H9 (cell line): Measurements from ENCODE around the gene GGTLC2. TPM values are rescaled to one million over a fixed set of nuclear protein-coding genes. Genes with fewer than 3 reads are reported as not detected.

Experiments
- DNase-seq: peaks from one replicate; pipeline ENCODE4 v3.0.0-alpha.2; 2017
- H2AFZ ChIP-seq: one replicate; pipeline ENCODE4 v1.6.1; 2013; ENCODE audit warnings: mild to moderate bottlenecking, low read length, control low read depth, moderate library complexity
- H2AK5ac ChIP-seq: 2 replicates; pipeline ENCODE4 v1.6.1; 2013; ENCODE audit warnings: low read length, control low read depth, mixed read lengths; ENCODE audit not compliant: insufficient read length
- H2BK120ac ChIP-seq: one replicate; pipeline ENCODE4 v1.6.1; 2013; ENCODE audit warnings: low read depth, mild to moderate bottlenecking, low read length, control low read depth, inconsistent platforms; ENCODE audit not compliant: poor library complexity, severe bottlenecking
- H2BK12ac ChIP-seq: 2 replicates; pipeline ENCODE4 v1.6.1; 2013; ENCODE audit warnings: low read length, control low read depth, mixed read lengths, low read depth; ENCODE audit not compliant: insufficient read length
- H2BK15ac ChIP-seq: 2 replicates; pipeline ENCODE4 v1.6.1; 2013; ENCODE audit warnings: low read depth, low read length, control low read depth
- H2BK20ac ChIP-seq: one replicate; pipeline ENCODE4 v1.6.1; 2013; ENCODE audit warnings: low read depth, mild to moderate bottlenecking, low read length, control low read depth, inconsistent platforms; ENCODE audit not compliant: poor library complexity, severe bottlenecking
- H2BK5ac ChIP-seq: 2 replicates; pipeline ENCODE4 v1.6.1; 2013; ENCODE audit warnings: low read length, control low read depth, mixed read lengths; ENCODE audit not compliant: insufficient read length
- H3K14ac ChIP-seq: 2 replicates; pipeline ENCODE4 v1.6.1; 2013; ENCODE audit warnings: low read length, control low read depth; ENCODE audit not compliant: insufficient read depth
- H3K18ac ChIP-seq: 2 replicates; pipeline ENCODE4 v1.6.1; 2013; ENCODE audit warnings: low read depth, mild to moderate bottlenecking, mixed read lengths, low read length, control low read depth; ENCODE audit not compliant: insufficient read length
- H3K23ac ChIP-seq: 2 replicates; pipeline ENCODE4 v1.6.1; 2013; ENCODE audit warnings: low read length, control low read depth, mixed read lengths, low read depth; ENCODE audit not compliant: insufficient read length
- H3K23me2 ChIP-seq: 2 replicates; pipeline ENCODE4 v1.6.1; 2013; ENCODE audit warnings: low read depth, mild to moderate bottlenecking, mixed read lengths, low read length, control low read depth; ENCODE audit not compliant: insufficient read length, poor library complexity, severe bottlenecking
- H3K27ac ChIP-seq: 2 replicates; pipeline ENCODE4 v1.5.1; 2013; ENCODE audit warnings: low read length, control low read depth, mixed read lengths, low read depth; ENCODE audit not compliant: insufficient read length
- H3K27me3 ChIP-seq: 2 replicates; pipeline ENCODE4 v1.6.1; 2013; ENCODE audit warnings: low read length, control low read depth, inconsistent platforms; ENCODE audit not compliant: insufficient read depth
- H3K4ac ChIP-seq: 2 replicates; pipeline ENCODE4 v1.6.1; 2013; ENCODE audit warnings: low read depth, mild to moderate bottlenecking, control low read depth, inconsistent platforms, low read length, moderate library complexity
- H3K4me1 ChIP-seq: 2 replicates; pipeline ENCODE4 v1.6.1; 2013; ENCODE audit warnings: low read length, control low read depth, inconsistent platforms; ENCODE audit not compliant: insufficient read depth
- H3K4me2 ChIP-seq: 2 replicates; pipeline ENCODE4 v1.6.1; 2013; ENCODE audit warnings: low read length, control low read depth, mixed read lengths; ENCODE audit not compliant: insufficient read length, insufficient read depth
- H3K56ac ChIP-seq: 2 replicates; pipeline ENCODE4 v1.6.1; 2013; ENCODE audit warnings: low read depth, mild to moderate bottlenecking, mixed read lengths, low read length, control low read depth; ENCODE audit not compliant: insufficient read length
- H3K79me1 ChIP-seq: 2 replicates; pipeline ENCODE4 v1.6.1; 2013; ENCODE audit warnings: low read depth, mild to moderate bottlenecking, moderate library complexity, low read length, control low read depth, inconsistent platforms; ENCODE audit not compliant: insufficient read depth, poor library complexity, severe bottlenecking
- H3K79me2 ChIP-seq: 2 replicates; pipeline ENCODE4 v1.6.1; 2013; ENCODE audit warnings: low read length, control low read depth, inconsistent platforms; ENCODE audit not compliant: insufficient read depth
- H3K9ac ChIP-seq: 2 replicates; pipeline ENCODE4 v1.6.1; 2013; ENCODE audit warnings: low read length, control low read depth, mixed read lengths; ENCODE audit not compliant: insufficient read length; ENCODE audit errors: extremely low read depth
- H3K9me3 ChIP-seq: one replicate; pipeline ENCODE4 v1.6.1; 2013; ENCODE audit warnings: low read depth, low read length, inconsistent platforms; ENCODE audit not compliant: control insufficient read depth
- H3T11ph ChIP-seq: one replicate; pipeline ENCODE4 v1.6.1; 2013; ENCODE audit warnings: mild to moderate bottlenecking, low read length, control low read depth, inconsistent platforms
- H4K20me1 ChIP-seq: one replicate; pipeline ENCODE4 v1.6.1; 2013; ENCODE audit not compliant: control insufficient read depth, insufficient read length, insufficient read depth
- H4K5ac ChIP-seq: 2 replicates; pipeline ENCODE4 v1.6.1; 2013; ENCODE audit warnings: low read depth, mild to moderate bottlenecking, mixed read lengths, low read length, control low read depth; ENCODE audit not compliant: insufficient read length
- H4K8ac ChIP-seq: replicated peaks from 2 replicates; pipeline ENCODE4 v1.6.1; 2013; ENCODE audit warnings: low read length, control low read depth, mixed read lengths, low read depth; ENCODE audit not compliant: insufficient read length
- H4K91ac ChIP-seq: 2 replicates; pipeline ENCODE4 v1.6.1; 2013; ENCODE audit warnings: low read depth, mild to moderate bottlenecking, moderate library complexity, mixed read lengths, low read length, control low read depth; ENCODE audit not compliant: insufficient read length
- H3K27ac Mint-ChIP-seq, 3 experiments: 2 replicates in 2 of 3; 3 replicates in 1 of 3; pipeline ENCODE4 v1.8.0; 2020 to 2021; ENCODE audit warnings: mixed read lengths in 3 of 3, mild to moderate bottlenecking in 1 of 3, moderate library complexity in 1 of 3
- H3K27me3 Mint-ChIP-seq: 2 replicates; pipeline ENCODE4 v1.8.0; 2021; ENCODE audit warnings: low read depth, mild to moderate bottlenecking, moderate library complexity, mixed read lengths
- H3K36me3 Mint-ChIP-seq, 3 experiments: 2 replicates in 2 of 3; 3 replicates in 1 of 3; pipeline ENCODE4 v1.8.0; 2020 to 2021; ENCODE audit warnings: low read depth in 3 of 3, mixed read lengths in 3 of 3; ENCODE audit not compliant: insufficient read depth in 1 of 3
- H3K4me1 Mint-ChIP-seq, 2 experiments: 2 replicates each; pipeline ENCODE4 v1.8.0; 2020; ENCODE audit warnings: mixed read lengths in 2 of 2
- H3K4me3 Mint-ChIP-seq, 2 experiments: 2 replicates in 1 of 2; 3 replicates in 1 of 2; pipeline ENCODE4 v1.8.0; 2020 to 2021; ENCODE audit warnings: mild to moderate bottlenecking in 2 of 2, mixed read lengths in 2 of 2, moderate library complexity in 1 of 2
- H3K9me3 Mint-ChIP-seq, 2 experiments: 2 replicates in 1 of 2; 3 replicates in 1 of 2; pipeline ENCODE4 v1.8.0; 2020; ENCODE audit warnings: mild to moderate bottlenecking in 2 of 2, mixed read lengths in 2 of 2, moderate library complexity in 1 of 2
- WGBS: extraction: QIAGEN DNeasy Blood & Tissue Kit; methylation state at CpG from one replicate; pipeline ENCODE4 v1.1.7; 2013; ENCODE audit warnings: missing lambda C conversion rate, low lambda C conversion rate, mixed read lengths; ENCODE audit not compliant: insufficient read length; ENCODE audit errors: extremely low coverage; 5-methylcytosine and 5-hydroxymethylcytosine counted together
- total RNA-seq: library from RNA; stranded (reverse); gene quantifications from 2 replicates; pipeline ENCODE4 v1.2.1, GENCODE V29; 2021
- TF ChIP-seq, protein P1 (sequence below): fragments of 200-600 bp; sonication (generic); conservative IDR thresholded peaks from 3 replicates; pipeline ENCODE4 v1.8.0; 2021; ENCODE audit warnings: antibody characterized with exemption, mild to moderate bottlenecking

Gene GGTLC2
- total RNA-seq, 1 experiment from 2014 or later = not detected

DNA sequence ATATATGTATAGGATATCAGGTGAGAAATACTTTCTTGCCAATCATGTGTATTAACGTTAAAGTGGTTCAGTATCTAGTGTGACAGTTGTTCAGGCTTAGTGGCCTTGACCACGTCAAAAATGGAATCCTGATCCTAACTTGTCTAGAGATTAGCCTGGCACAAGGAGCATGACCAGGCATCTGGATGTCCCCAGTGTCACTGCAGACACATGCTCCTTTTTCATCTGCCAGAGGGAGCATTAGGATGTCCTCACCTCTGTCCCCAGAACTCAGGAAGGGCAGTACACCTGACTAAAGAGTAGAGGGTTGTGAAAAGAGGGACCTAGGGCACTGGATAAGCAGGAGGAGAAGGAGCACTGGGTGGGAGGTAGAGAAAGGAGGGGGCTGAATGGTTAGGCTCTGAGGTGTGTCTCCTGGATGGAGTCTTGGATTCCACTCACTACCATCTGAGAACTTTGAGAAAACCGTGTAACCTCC is 40.9 kb upstream of the GGTLC2 start:
- no peak overlapping the region for H3K4ac ChIP-seq
- no peaks in the 10 kb centered on the region for H4K20me1 ChIP-seq
- DNase-seq = no peak
- H3K27me3 Mint-ChIP-seq = peaks cover 100% of the 10 kb centered on the region
- H4K8ac ChIP-seq = no peak overlapping the region
- no peak overlapping the region for H2BK15ac ChIP-seq
- no peaks in the 10 kb centered on the region for H3K9me3 ChIP-seq
- no peak overlapping the region for H3K9ac ChIP-seq
- no peak overlapping the region for H3K4me3 Mint-ChIP-seq
- H3K27ac Mint-ChIP-seq = no peak overlapping the region
- H4K5ac ChIP-seq = no peak overlapping the region
- H3K4me1 ChIP-seq = no peaks in the 10 kb centered on the region; the same call in 1 of the 2 replicates
- H2BK20ac ChIP-seq = no peak overlapping the region
- no peak overlapping the region for H2BK120ac ChIP-seq
- H3K4me1 Mint-ChIP-seq = peaks cover 10 to 13% of the 10 kb centered on the region in 2 experiments; a peak in 3 of 4 replicates
- no CpG with 5 or more reads among the region's 3 CpGs for WGBS
- H3K18ac ChIP-seq = no peak overlapping the region
- H3K14ac ChIP-seq = no peak overlapping the region
- no peaks in the 10 kb centered on the region for H3K23me2 ChIP-seq
- H3K9me3 Mint-ChIP-seq = peaks cover 6 to 13% of the 10 kb centered on the region in 2 experiments; a peak in 4 of 5 replicates
- TF ChIP-seq, protein P1, sequence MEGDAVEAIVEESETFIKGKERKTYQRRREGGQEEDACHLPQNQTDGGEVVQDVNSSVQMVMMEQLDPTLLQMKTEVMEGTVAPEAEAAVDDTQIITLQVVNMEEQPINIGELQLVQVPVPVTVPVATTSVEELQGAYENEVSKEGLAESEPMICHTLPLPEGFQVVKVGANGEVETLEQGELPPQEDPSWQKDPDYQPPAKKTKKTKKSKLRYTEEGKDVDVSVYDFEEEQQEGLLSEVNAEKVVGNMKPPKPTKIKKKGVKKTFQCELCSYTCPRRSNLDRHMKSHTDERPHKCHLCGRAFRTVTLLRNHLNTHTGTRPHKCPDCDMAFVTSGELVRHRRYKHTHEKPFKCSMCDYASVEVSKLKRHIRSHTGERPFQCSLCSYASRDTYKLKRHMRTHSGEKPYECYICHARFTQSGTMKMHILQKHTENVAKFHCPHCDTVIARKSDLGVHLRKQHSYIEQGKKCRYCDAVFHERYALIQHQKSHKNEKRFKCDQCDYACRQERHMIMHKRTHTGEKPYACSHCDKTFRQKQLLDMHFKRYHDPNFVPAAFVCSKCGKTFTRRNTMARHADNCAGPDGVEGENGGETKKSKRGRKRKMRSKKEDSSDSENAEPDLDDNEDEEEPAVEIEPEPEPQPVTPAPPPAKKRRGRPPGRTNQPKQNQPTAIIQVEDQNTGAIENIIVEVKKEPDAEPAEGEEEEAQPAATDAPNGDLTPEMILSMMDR = no peak
- H3K36me3 Mint-ChIP-seq = no peaks in the 10 kb centered on the region; a peak in 2 of 7 replicates
- H3K79me2 ChIP-seq = no peaks in the 10 kb centered on the region
- peaks cover 22% of the 10 kb centered on the region; the same call in 1 of the 2 replicates for H3K27me3 ChIP-seq
- H2BK12ac ChIP-seq = no peak overlapping the region
- no peak overlapping the region for H3K23ac ChIP-seq
- H3K27ac ChIP-seq = no peak overlapping the region
- H3K56ac ChIP-seq = no peak overlapping the region
- no peaks in the 10 kb centered on the region for H3K79me1 ChIP-seq
- no peak overlapping the region for H4K91ac ChIP-seq
- no peak overlapping the region for H3T11ph ChIP-seq
- no peak overlapping the region for H2AK5ac ChIP-seq
- no peak overlapping the region for H3K4me2 ChIP-seq
- no peak overlapping the region for H2BK5ac ChIP-seq
- no peak overlapping the region for H2AFZ ChIP-seq
